ENCODE data around the gene GJD4.
A peak's percentile ranks its signal among the peaks of the same experiment; 100 is the strongest.

The GJD4 gene

DNA sequence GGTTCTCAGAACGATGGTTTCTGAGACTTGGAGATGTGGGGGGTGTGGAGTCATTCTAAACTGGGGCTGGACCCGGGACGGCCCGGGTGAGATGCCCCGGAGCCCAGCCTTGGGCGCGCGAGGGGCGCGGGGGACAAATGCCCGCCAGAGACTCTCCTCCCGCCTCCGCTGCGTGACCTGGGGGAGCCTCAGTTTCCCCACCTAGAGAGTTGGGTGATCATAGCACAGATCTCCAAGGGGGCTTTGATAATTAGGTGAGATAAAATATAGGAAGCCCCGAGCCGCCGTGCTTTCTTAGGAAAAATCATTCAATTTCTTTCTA is 37.6 kb downstream of the GJD4 start:
- peaks cover 9% of the 10 kb centered on the region for H3K4me1 ChIP-seq (ENCODE audit: low read depth, poor library complexity, severe bottlenecking)
- no peaks in the 10 kb centered on the region for H3K36me3 ChIP-seq (ENCODE audit: insufficient read depth)
- no peak overlapping the region for H3K27ac ChIP-seq
- TF ChIP-seq, protein P1, sequence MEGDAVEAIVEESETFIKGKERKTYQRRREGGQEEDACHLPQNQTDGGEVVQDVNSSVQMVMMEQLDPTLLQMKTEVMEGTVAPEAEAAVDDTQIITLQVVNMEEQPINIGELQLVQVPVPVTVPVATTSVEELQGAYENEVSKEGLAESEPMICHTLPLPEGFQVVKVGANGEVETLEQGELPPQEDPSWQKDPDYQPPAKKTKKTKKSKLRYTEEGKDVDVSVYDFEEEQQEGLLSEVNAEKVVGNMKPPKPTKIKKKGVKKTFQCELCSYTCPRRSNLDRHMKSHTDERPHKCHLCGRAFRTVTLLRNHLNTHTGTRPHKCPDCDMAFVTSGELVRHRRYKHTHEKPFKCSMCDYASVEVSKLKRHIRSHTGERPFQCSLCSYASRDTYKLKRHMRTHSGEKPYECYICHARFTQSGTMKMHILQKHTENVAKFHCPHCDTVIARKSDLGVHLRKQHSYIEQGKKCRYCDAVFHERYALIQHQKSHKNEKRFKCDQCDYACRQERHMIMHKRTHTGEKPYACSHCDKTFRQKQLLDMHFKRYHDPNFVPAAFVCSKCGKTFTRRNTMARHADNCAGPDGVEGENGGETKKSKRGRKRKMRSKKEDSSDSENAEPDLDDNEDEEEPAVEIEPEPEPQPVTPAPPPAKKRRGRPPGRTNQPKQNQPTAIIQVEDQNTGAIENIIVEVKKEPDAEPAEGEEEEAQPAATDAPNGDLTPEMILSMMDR (conservative IDR thresholded peaks at IDR 0.05; ENCODE audit: low read depth, low read length), result no peak
- H3K79me2 ChIP-seq (ENCODE audit: insufficient read depth, low read depth), result no peaks in the 10 kb centered on the region
- H3K27me3 ChIP-seq (ENCODE audit: insufficient read depth, low read depth), result no peaks in the 10 kb centered on the region
- no peaks in the 10 kb centered on the region for H4K20me1 ChIP-seq (ENCODE audit: insufficient read depth)
- peak overlapping the region; percentile 100 for H2AFZ ChIP-seq (ENCODE audit: low read depth)
- peak overlapping the region; percentile 27; the same call in 1 of the 2 replicates for H3K9ac ChIP-seq
- H3K4me3 ChIP-seq (IDR thresholded peaks at IDR 0.05; ENCODE audit: insufficient read depth, low read depth, low read length), result no peak overlapping the region
- peak overlapping the region; percentile 100 for H3K4me2 ChIP-seq

DNA sequence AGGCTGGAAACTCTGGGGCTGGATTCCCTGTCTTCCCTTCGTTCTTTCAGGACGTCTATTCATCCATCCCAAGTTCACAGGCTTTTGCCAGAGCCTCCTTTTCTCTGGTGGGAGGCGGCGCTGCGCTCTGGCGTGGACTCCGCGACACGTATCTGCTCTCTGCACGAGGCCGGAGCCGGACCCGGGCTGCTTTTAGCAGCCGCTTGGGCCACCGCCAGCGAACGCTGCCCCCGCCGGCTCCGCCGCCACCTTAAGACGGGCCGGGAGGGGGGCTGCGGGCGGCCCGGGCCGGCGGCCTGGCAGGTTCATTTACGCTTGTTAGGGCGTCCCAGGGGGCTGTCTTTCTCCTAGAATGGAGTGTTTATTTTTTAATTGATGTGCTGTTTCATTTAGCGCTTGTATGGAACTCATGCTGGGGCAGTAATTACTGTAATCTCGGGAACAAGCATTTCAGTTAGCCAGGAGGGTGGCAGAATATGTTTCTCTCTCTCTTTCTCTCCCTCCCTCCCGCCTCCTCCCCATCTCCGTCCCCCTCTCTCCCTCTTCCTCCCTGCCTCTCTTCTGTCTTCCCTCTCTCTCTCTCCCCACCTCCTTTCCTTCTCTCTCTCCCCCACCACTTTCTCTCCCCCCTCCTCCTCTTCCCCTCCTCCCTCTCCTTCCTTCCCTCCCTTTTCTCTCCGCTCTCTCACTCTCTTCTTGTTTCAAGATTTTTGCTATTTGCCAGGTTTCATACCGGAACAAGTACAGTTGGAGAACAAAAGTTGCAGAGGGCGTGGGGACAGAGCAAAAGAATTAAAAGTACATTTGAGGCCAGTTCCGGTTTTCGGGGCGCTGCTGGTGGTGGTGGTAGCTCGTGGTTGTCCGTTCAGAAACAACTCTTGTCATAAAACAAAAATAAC is 38.3 kb downstream of the GJD4 start:
- TF ChIP-seq, protein P1 (conservative IDR thresholded peaks at IDR 0.05; ENCODE audit: low read depth, low read length), result no peak
- peak overlapping the region; percentile 27; the same call in 1 of the 2 replicates for H3K9ac ChIP-seq
- H3K36me3 ChIP-seq (ENCODE audit: insufficient read depth), result no peaks in the 10 kb centered on the region
- no peak overlapping the region for H3K27ac ChIP-seq
- H4K20me1 ChIP-seq (ENCODE audit: insufficient read depth), result no peaks in the 10 kb centered on the region
- H3K4me2 ChIP-seq, result peak overlapping the region; percentile 100
- peaks cover 9% of the 10 kb centered on the region for H3K4me1 ChIP-seq (ENCODE audit: low read depth, poor library complexity, severe bottlenecking)
- H3K79me2 ChIP-seq (ENCODE audit: insufficient read depth, low read depth), result no peaks in the 10 kb centered on the region
- no peak overlapping the region for H3K4me3 ChIP-seq (IDR thresholded peaks at IDR 0.05; ENCODE audit: insufficient read depth, low read depth, low read length)
- H3K27me3 ChIP-seq (ENCODE audit: insufficient read depth, low read depth), result no peaks in the 10 kb centered on the region
- H2AFZ ChIP-seq (ENCODE audit: low read depth), result peak overlapping the region; percentile 100

DNA sequence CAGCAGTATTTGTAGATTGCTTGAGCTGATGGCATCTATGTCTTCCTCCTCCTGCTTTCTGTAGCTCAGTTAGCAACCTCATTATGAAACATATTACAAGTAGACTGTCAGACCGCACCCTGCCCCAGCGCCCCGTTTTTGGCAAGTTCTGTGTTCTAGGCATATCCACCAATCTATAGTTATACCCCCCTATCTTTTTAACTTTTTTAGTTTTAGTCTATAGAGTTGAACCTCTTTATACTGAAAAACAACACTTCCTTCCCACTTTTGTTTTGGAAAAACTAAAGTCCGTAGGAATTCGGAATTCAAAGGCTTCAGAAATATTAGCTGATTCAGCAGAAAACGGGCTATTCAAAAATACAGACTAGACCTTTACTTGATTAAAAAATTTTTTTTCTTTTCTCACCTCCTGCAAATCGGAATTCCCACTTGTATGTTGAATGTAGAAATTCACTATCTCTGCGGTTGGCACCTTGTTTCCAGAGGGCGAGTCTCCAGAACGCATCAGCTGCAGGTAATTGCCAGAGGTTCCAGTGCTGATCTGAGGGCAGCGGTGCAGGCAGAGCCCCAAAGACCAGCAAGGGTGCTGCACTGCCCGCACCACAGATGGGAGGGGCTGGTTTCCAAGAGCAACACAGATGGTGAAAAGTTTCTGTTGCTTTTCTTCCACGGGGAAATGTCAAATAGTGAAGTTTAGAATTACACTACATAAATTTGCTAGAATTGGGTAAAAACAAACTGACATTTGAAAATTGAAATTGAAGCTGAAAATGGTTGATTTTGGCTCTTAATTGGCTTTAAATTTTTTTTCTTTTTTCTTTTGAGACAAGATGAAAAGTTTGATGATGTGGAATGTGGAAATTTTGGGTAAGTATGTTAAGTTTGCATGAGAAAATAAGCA is 39.2 kb downstream of the GJD4 start:
- Histone ChIP-seq H3K4me3 (IDR thresholded peaks at IDR 0.05; ENCODE audit: insufficient read depth, low read depth, low read length) (no peak overlapping the region), H3K9ac (no peak overlapping the region), H3K4me1 (ENCODE audit: low read depth, poor library complexity, severe bottlenecking) (peaks cover 9% of the 10 kb centered on the region), H3K4me2 (peak overlapping the region; percentile 100), H3K27ac (no peak overlapping the region), H2AFZ (ENCODE audit: low read depth) (peak overlapping the region; percentile 100; the same call in 1 of the 2 replicates), H3K36me3 (ENCODE audit: insufficient read depth) (no peaks in the 10 kb centered on the region), H3K27me3 (ENCODE audit: insufficient read depth, low read depth) (no peaks in the 10 kb centered on the region), H4K20me1 (ENCODE audit: insufficient read depth) (no peaks in the 10 kb centered on the region), H3K79me2 (ENCODE audit: insufficient read depth, low read depth) (no peaks in the 10 kb centered on the region)
- TF ChIP-seq, protein P1 (conservative IDR thresholded peaks at IDR 0.05; ENCODE audit: low read depth, low read length), result no peak

DNA sequence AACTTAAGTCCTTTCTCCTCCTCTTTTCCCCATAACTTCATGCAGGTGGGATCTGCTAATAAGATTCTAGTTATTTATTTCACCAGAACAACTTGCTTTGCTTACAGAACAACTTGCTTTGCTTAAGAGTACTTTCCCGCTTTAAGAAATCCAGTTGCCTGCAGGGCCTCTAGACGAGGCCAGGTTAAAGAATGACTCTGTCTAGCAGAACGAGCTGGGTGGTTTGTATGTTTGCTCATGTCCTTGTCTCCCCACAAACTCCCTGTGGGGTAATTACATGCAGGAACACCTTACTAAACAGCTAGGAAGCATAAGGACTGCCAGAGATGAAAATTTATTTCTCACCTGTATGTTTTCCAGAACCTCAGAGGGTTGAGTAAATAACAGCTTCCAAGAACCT is 45.8 kb downstream of the GJD4 start:
- Histone ChIP-seq H3K4me3 (IDR thresholded peaks at IDR 0.05; ENCODE audit: insufficient read depth, low read depth, low read length) (no peak overlapping the region), H3K4me1 (ENCODE audit: low read depth, poor library complexity, severe bottlenecking) (no peaks in the 10 kb centered on the region), H3K9ac (no peak overlapping the region), H3K4me2 (no peak overlapping the region), H3K79me2 (ENCODE audit: insufficient read depth, low read depth) (no peaks in the 10 kb centered on the region), H3K36me3 (ENCODE audit: insufficient read depth) (no peaks in the 10 kb centered on the region), H3K27me3 (ENCODE audit: insufficient read depth, low read depth) (no peaks in the 10 kb centered on the region), H4K20me1 (ENCODE audit: insufficient read depth) (no peaks in the 10 kb centered on the region), H3K27ac (no peak overlapping the region), H2AFZ (ENCODE audit: low read depth) (no peak overlapping the region)
- TF ChIP-seq, protein P1 (conservative IDR thresholded peaks at IDR 0.05; ENCODE audit: low read depth, low read length), result no peak

Measured in KMS-11 (cell line).